ENCODE data around the gene NCKAP5. TPM values are rescaled to one million over a fixed set of nuclear protein-coding genes. Genes with fewer than 3 reads are reported as not detected.

The NCKAP5 gene
- total and polyA plus RNA-seq, 2 of the 8 experiments (the other 6 are each of a cell fraction or from before 2014, with no cell fraction given): 0.27 to 0.86 TPM

- no peak for TF ChIP-seq PHF8 (conservative IDR thresholded peaks at IDR 0.05; ENCODE audit: low read depth, low read length)
- TF ChIP-seq NANOG (IDR thresholded peaks at IDR 0.05; ENCODE audit: insufficient read depth, low read depth, low read length, poor library complexity, severe bottlenecking): peak; percentile 93
- peak; percentile 94 for TF ChIP-seq JUND (IDR thresholded peaks at IDR 0.05; ENCODE audit: low read length)
Observed at GRCh38 chr2:133139847-133140533, 428.3 kb downstream of the NCKAP5 start (continued).
